Keratinocyte (primary cell): ENCODE results near the gene CD96.

Experiments
- EZH2 ChIP-seq: IDR thresholded peaks from one replicate; pipeline ENCODE4 v1.6.1; 2012; ENCODE audit warnings: inconsistent platforms, mild to moderate bottlenecking, low read length, moderate library complexity
- TF ChIP-seq, protein P1 (sequence below), 3 experiments: IDR thresholded peaks in 1 of 3; conservative IDR thresholded peaks in 1 of 3; optimal IDR thresholded peaks in 1 of 3; 2 replicates in 2 of 3; 3 replicates in 1 of 3; pipeline versions ENCODE3 to v1.5.1; 2011; ENCODE audit warnings: low read length in 3 of 3, mild to moderate bottlenecking in 3 of 3, moderate library complexity in 2 of 3, control low read depth in 1 of 3, inconsistent platforms in 1 of 3; ENCODE audit not compliant: insufficient read depth in 2 of 3; ENCODE audit errors: extremely low read depth in 1 of 3

DNA sequence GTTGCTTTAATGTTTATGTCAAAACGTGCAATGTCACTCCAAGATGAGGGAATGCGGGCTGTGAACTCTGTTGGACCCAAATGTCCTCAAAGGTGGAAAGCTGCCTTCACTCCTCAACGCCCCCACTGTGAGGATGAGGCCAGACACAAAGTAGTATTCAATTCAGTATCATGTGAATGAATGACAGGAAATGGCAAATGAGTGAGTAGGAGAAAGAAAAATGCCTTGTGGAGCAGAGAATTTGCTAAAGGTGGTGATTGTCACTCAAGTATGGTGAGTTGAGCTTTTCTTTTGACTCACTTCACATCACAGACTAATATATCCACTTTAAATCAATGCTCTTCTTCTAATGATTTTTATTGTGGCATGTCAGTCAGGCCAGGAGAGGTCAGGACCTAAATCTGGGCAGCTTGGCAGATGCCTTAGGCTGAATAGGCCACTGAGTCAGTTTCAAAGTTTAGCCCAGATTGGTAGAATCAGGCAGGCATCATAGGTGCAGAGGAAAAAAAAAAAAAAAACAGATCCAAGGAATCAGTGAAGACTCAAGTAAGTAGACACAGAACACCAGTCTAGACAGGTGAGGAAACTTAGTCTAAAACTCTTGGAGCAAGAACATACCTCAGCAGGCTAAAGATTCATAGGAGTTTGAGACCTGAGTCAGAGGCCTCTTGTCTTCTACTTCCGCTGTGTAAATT, 124.2 kb downstream of the CD96 start:
- TF ChIP-seq, protein P1, sequence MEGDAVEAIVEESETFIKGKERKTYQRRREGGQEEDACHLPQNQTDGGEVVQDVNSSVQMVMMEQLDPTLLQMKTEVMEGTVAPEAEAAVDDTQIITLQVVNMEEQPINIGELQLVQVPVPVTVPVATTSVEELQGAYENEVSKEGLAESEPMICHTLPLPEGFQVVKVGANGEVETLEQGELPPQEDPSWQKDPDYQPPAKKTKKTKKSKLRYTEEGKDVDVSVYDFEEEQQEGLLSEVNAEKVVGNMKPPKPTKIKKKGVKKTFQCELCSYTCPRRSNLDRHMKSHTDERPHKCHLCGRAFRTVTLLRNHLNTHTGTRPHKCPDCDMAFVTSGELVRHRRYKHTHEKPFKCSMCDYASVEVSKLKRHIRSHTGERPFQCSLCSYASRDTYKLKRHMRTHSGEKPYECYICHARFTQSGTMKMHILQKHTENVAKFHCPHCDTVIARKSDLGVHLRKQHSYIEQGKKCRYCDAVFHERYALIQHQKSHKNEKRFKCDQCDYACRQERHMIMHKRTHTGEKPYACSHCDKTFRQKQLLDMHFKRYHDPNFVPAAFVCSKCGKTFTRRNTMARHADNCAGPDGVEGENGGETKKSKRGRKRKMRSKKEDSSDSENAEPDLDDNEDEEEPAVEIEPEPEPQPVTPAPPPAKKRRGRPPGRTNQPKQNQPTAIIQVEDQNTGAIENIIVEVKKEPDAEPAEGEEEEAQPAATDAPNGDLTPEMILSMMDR (optimal IDR thresholded peaks at IDR 0.05 in 1 of 3, IDR thresholded peaks at IDR 0.05 in 1 of 3, conservative IDR thresholded peaks at IDR 0.05 in 1 of 3; ENCODE audit: extremely low read depth in 1 of 3, insufficient read depth in 2 of 3, low read length in 3 of 3) = no peak
- TF ChIP-seq EZH2 = no peak
